NB4 (cell line): ENCODE measurements around the gene SNAI3.

Source experiments
- MAX ChIP-seq: IDR thresholded peaks from 2 replicates; pipeline ENCODE4 v1.6.1; 2011; ENCODE audit warnings: low read depth, low read length
- MYC ChIP-seq: IDR thresholded peaks from 2 replicates; pipeline ENCODE4 v1.6.1; 2011; ENCODE audit warnings: low read depth, low read length
- POLR2A ChIP-seq: IDR thresholded peaks from 2 replicates; pipeline ENCODE4 v1.6.1; 2011; ENCODE audit warnings: mild to moderate bottlenecking; ENCODE audit not compliant: insufficient read length; ENCODE audit errors: extremely low read depth
- TF ChIP-seq, protein P1 (sequence below): IDR thresholded peaks from one replicate; pipeline ENCODE4 v1.5.1; 2012; ENCODE audit warnings: low read depth, low read length

- TF ChIP-seq POLR2A, result no peak
- TF ChIP-seq, protein P1, sequence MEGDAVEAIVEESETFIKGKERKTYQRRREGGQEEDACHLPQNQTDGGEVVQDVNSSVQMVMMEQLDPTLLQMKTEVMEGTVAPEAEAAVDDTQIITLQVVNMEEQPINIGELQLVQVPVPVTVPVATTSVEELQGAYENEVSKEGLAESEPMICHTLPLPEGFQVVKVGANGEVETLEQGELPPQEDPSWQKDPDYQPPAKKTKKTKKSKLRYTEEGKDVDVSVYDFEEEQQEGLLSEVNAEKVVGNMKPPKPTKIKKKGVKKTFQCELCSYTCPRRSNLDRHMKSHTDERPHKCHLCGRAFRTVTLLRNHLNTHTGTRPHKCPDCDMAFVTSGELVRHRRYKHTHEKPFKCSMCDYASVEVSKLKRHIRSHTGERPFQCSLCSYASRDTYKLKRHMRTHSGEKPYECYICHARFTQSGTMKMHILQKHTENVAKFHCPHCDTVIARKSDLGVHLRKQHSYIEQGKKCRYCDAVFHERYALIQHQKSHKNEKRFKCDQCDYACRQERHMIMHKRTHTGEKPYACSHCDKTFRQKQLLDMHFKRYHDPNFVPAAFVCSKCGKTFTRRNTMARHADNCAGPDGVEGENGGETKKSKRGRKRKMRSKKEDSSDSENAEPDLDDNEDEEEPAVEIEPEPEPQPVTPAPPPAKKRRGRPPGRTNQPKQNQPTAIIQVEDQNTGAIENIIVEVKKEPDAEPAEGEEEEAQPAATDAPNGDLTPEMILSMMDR, result no peak
- TF ChIP-seq MYC, result no peak
- no peak for TF ChIP-seq MAX
Measured at GRCh38 chr16:88700322-88700635, 14.0 kb upstream of the SNAI3 start.
